Measurements from ENCODE around the gene BHMT. TPM values are rescaled to one million over a fixed set of nuclear protein-coding genes. Genes with fewer than 3 reads are reported as not detected.

Gene BHMT
- total RNA-seq, 1 experiment from 2014 or later, result 0.72 TPM

DNA sequence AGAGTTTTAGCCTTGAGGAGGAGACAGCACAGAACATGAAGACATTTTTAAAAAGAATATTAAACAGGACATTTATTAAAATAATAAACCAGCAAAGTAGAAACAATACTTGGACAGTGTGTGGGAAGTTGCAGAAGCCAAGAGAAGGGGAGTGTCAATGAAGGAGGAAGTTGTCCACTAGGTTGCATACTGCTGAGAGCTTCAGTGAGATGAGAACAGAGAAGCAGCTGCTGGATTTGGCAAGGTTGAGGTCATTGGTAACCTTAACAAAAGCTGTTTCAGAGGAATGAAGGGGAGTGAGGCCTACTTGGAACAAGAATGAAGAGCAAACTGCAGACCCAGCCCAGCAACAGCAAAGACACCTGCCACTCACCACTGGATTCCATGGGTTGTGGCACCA, 11.4 kb downstream of the BHMT start:
- Histone ChIP-seq H3K14ac (ENCODE audit: insufficient read depth, low read length) (no peak overlapping the region), H2BK15ac (ENCODE audit: low read depth, low read length) (no peak overlapping the region), H2BK20ac (ENCODE audit: low read depth, low read length, poor library complexity, severe bottlenecking) (no peak overlapping the region), H4K91ac (ENCODE audit: insufficient read length, low read depth, low read length) (no peak overlapping the region), H3K56ac (ENCODE audit: insufficient read length, low read depth, low read length) (no peak overlapping the region), H3K9me3 (ENCODE audit: control insufficient read depth, low read depth, low read length) (no peaks in the 10 kb centered on the region), H4K20me1 (ENCODE audit: control insufficient read depth, insufficient read depth, insufficient read length) (no peaks in the 10 kb centered on the region), H3K27ac (ENCODE audit: insufficient read length, low read depth, low read length) (no peak overlapping the region), H3K27me3 (ENCODE audit: insufficient read depth, low read length) (no peaks in the 10 kb centered on the region), H2BK12ac (ENCODE audit: insufficient read length, low read depth, low read length) (no peak overlapping the region), H2BK120ac (ENCODE audit: low read depth, low read length, poor library complexity, severe bottlenecking) (no peak overlapping the region), H3T11ph (ENCODE audit: low read length) (no peak overlapping the region), H3K4ac (ENCODE audit: low read depth, low read length) (no peak overlapping the region), H3K4me1 (ENCODE audit: insufficient read depth, low read length) (no peaks in the 10 kb centered on the region), H3K4me2 (ENCODE audit: insufficient read depth, insufficient read length, low read length) (no peak overlapping the region), H3K79me1 (ENCODE audit: insufficient read depth, low read depth, low read length, poor library complexity, severe bottlenecking) (no peaks in the 10 kb centered on the region), H3K9ac (ENCODE audit: extremely low read depth, insufficient read length, low read length) (no peak overlapping the region), H3K79me2 (ENCODE audit: insufficient read depth, low read length) (no peaks in the 10 kb centered on the region), H3K18ac (ENCODE audit: insufficient read length, low read depth, low read length) (no peak overlapping the region), H2AFZ (ENCODE audit: low read length) (no peak overlapping the region), H3K23ac (ENCODE audit: insufficient read length, low read depth, low read length) (no peak overlapping the region), H2AK5ac (ENCODE audit: insufficient read length, low read length) (no peak overlapping the region), H4K5ac (ENCODE audit: insufficient read length, low read depth, low read length) (no peak overlapping the region), H4K8ac (replicated peaks; ENCODE audit: insufficient read length, low read depth, low read length) (no peak overlapping the region), H2BK5ac (ENCODE audit: insufficient read length, low read length) (no peak overlapping the region), H3K23me2 (ENCODE audit: insufficient read length, low read depth, low read length, poor library complexity, severe bottlenecking) (no peaks in the 10 kb centered on the region)
- H3K9me3 Mint-ChIP-seq, result no peaks in the 10 kb centered on the region; a peak in 1 of 5 replicates
- no peak for TF ChIP-seq CTCF (conservative IDR thresholded peaks at IDR 0.05)
- no peak for DNase-seq
- no peaks in the 10 kb centered on the region for H3K27me3 Mint-ChIP-seq (ENCODE audit: low read depth)
- no peak overlapping the region for H3K27ac Mint-ChIP-seq
- no peaks in the 10 kb centered on the region for H3K36me3 Mint-ChIP-seq (ENCODE audit: insufficient read depth in 1 of 3, low read depth in 3 of 3)
- no peak overlapping the region for H3K4me3 Mint-ChIP-seq
- no peaks in the 10 kb centered on the region for H3K4me1 Mint-ChIP-seq
